Measurements from ENCODE around the gene OR7G3. TPM values are rescaled to one million over a fixed set of nuclear protein-coding genes. Genes with fewer than 3 reads are reported as not detected.

The OR7G3 gene
- polyA plus RNA-seq (ENCODE audit: insufficient read length) = not detected

DNA sequence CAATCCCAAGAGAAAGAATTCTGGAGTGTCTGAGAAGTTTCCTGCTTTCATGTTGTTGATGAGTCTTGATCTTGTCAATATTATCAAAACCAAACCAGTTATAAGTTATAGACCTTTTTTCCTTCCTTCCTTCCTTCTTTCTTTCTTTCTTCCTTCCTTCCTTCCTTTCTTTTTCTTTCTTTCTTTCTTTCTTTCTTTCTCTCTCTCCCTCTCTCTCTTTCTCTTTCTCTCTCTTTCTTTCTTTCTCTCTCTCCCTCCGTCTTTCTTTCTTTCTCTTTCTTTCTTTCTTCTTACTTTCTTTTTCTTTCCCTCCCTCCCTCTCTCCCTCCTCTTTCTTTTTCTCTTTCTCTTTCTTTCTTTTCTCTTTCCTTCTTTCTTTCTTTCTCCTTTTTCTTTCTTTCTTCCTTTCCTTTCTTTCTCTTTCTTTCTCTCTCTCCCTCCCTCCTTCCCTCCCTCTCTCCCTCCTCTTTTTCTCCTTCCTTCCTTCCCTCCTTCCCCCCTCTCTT lies at the start of gene OR7G3:
OR7G3 (minus strand) TSS at position 51 of the 506 bp plus-strand sequence; CDS start at position 51, 0 bp downstream.
- DNase-seq = no peak

GRCh38 chr19:9175326-9175725 lies 48.6 kb upstream of the OR7G3 start:
- DNase-seq = no peak

- no peak for DNase-seq
These were observed 44.7 kb upstream of the OR7G3 start for GRCh38 chr19:9171393-9171991.

GRCh38 chr19:9166846-9167245 lies 40.1 kb upstream of the OR7G3 start:
- peak; percentile 3 for DNase-seq

- no peak for DNase-seq
These were observed 38.5 kb upstream of the OR7G3 start for GRCh38 chr19:9165261-9165660.

GRCh38 chr19:9161427-9161826 lies 34.7 kb upstream of the OR7G3 start:
- no peak for DNase-seq

DNA sequence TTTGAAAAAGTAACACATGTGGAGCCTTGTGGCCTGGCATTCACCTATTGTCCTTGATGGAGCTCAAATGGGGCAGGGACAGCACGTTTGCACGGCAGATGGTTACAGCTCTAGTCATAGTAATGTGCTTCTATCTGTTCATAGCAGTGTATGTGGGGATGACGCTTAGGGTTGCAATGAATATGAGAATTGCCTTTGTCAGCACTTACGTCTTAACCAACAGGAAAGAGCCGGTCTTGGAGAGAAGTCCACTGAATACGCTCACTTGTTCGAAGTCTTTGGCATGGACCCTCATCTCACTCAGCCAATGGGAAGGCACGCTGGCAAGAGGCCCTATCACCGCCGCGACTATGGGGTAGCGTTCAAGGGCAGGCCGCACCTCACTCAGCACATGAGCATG lies 33.1 kb upstream of the OR7G3 start:
- no peak for DNase-seq

GRCh38 chr19:9156304-9156703 lies 29.6 kb upstream of the OR7G3 start:
- DNase-seq = no peak

DNA sequence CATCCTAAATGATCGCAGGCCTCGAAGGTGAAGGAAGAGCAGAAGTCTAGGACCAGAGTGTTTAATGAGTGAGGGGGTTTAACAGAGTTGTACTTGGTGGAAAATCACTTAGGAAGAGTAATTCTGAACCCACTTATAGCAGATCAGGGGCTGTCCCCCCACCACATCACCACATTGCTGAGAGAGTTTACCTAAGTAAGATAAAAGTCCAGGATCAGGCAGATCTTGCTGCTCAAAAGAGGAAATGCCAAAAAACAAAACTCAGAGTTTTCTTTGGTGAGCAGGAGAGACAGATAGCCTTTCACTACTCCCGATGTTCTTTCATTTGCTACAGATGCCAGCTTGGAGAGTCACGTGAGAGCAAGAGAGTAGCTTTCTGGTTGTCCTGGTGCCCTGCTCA lies 28.8 kb upstream of the OR7G3 start:
- no peak for DNase-seq

DNA sequence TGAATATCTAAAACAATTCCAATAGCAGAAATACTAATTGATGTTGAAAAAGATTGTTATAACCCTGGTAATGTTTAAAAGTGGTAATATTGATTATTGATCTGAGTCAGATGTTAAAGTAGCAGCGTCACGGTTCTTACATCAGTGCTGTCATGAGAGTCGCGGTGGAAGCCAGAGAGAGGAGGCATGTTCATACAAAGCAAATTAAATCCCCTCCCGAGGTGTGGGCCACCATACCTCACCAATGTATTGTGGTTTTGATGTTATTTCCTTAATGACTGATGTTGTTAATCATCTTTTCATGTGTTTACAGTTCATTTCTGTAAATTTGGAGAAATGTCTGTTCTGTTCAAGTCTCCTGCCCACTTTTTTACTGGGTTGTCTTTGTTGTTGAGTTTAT lies 24.6 kb upstream of the OR7G3 start:
- DNase-seq = no peak

DNA sequence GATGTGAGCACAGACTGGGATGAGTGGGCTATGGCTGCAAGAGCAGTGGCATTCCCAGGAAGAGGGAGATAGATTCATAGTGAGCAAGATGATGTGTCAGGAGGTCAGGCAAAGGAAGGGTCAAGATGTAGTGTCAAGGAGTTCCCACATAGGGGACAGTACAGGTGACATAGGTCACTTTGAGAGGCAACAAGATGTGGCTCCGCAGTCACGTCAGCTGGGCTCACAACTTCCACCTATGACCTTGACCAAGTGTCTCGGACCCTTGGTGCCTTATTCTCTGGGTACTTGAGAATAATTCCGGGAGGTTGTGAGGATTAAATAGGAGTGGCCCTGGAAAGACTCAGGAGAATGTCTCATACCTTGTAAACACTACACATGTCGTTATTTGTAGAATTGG lies 23.9 kb upstream of the OR7G3 start:
- DNase-seq = no peak

- no peak for DNase-seq
These were observed 23.2 kb upstream of the OR7G3 start for GRCh38 chr19:9149997-9150396.

DNA sequence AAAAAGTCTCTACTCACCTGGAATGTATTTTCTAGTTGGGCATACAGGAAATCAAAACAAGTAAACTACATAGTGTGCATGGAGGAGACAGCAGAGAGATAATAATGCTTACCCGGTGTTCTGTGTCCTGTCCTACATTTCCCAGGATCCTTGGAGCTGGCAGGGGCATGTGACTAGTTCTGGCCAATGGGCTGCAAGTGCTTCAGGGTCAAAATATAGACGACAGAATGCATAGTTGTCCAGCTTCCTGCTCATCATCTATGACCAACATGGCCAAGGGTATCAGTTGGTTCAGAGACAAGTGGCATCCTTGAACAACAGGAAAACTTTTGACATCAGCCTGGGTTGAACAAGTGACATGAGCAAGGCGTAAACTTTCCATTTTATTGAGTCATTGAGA lies 21.9 kb upstream of the OR7G3 start:
- no peak for DNase-seq

- DNase-seq = no peak
These were observed 20.1 kb upstream of the OR7G3 start for GRCh38 chr19:9146882-9147281.

GRCh38 chr19:9144920-9145319 lies 18.2 kb upstream of the OR7G3 start:
- no peak for DNase-seq

GRCh38 chr19:9140159-9140874 lies 13.6 kb upstream of the OR7G3 start, which contains the start of gene ZNF317:
TSS of gene ZNF317 (plus strand) at chr19:9140397. CDS start at chr19:9156017, 15,620 bp downstream.
- DNase-seq = peak; percentile 94

DNA sequence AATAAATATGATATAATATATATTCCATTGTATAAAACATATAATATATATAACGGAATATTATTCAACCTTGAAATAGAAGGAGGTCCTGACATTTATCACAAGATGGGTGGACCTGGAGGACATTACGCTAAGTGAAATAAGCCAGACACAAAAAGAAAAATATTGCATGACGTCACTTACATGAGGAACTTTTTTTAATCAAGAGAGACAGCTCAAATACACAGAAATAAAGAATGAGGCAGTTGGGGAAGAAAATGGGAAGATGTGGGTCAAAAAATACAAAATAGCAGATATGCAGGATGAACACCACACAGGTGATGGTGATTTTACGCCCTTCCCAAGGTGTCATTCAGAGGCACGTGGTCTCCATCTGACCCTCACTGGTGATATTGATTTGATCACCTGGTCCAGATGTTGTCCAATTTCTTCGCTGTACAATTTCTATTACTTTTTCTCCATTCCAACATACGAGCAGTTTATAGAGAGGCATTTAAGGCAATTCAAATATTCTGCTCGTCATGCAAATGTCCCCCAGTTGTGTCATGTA lies 12.9 kb upstream of the OR7G3 start:
- no peak for DNase-seq

DNA sequence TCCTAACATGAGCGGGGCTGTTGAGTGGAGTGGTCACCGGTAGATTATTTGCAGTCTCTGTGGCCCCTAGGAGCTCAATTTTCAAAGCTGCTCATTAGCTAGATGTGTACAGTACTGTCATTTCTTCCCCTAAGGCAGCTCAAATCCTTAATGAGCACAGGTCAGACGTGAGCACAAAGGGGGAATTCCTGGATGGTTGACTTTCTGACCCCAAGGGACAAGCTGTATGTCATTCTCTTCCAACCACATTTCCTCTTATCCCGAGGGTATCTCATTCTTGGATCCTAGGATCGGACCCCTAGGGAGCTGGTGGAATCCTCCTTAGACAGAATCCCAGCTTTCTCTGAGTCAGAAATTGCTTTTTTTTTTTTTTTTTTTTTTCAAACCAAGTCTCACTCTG lies 5.7 kb upstream of the OR7G3 start:
- no peak for DNase-seq

- DNase-seq = no peak
These were observed 4.2 kb upstream of the OR7G3 start for GRCh38 chr19:9130965-9131364.

DNA sequence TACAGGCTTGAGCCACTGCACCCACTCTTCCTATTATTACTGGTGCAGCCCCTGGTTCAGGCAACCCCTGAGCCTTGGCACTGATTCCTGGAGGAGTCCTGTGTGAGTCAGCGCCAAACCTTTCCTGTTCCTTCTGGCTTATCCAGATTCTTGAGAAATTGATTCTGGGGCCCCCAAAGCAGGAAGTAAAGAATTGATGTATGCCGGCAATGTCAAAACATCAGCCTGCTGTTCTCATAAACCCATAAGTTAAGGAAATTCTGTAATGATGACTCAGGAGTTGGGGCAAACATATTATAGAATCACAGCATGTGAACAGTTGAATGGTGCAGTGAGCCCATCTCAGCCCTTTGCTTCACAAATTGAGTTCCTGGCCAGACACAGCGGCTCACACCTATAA lies 1.4 kb upstream of the OR7G3 start:
- no peak for DNase-seq

DNA sequence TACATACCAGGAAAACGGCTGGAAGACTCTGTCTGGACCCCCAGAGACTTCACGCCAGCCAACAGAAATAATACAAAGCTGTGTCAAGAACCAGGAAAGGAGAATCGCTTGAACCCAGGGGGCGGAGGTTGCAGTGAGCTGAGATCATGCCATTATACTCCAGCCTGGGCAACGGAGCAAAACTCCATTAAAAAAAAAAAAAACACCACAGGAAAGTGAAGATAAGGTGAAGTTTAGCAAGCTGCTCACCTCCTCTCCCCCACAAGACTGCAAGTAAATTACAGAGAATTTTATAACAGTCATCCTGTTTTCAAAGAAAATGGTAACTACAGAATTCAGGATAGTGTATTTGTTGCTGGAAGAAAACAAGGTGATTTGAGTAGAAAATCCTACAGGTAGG lies 10.2 kb downstream of the OR7G3 start:
- DNase-seq = no peak

- DNase-seq = no peak
These were observed 11.4 kb downstream of the OR7G3 start, which contains the start of gene OR7G1 for GRCh38 chr19:9115307-9115813. TSS of gene OR7G1 (minus strand) at chr19:9115763. CDS start at chr19:9115763, 0 bp downstream.

- no peak for DNase-seq
These were observed 16.8 kb downstream of the OR7G3 start for GRCh38 chr19:9109959-9110358.

DNA sequence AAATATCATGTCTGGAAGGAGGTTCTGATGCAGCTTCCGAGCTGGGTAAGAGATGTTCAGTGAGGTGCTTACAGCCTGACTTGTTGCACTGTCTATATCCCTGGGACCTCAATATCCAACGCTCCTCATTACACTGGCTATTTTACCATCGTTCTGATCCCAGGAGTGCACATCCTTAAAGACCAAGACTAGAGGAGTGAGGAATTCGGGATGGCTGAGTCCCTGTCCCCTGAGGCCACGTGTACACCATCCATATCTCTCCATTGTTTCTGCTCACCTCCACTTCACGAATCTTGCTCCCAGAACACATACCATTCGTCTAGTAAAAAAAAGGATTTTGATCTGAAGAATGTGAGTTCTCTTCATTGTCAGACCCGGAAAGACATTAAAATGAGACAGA lies 19.4 kb downstream of the OR7G3 start, which contains the start of gene OR7G2:
OR7G2 (minus strand) TSS at position 101 of the 400 bp plus-strand sequence. CDS start 4,232 bp downstream, outside the sequence.
- no peak for DNase-seq
